ENCODE results near the gene GMDS.

GMDS gene

DNA sequence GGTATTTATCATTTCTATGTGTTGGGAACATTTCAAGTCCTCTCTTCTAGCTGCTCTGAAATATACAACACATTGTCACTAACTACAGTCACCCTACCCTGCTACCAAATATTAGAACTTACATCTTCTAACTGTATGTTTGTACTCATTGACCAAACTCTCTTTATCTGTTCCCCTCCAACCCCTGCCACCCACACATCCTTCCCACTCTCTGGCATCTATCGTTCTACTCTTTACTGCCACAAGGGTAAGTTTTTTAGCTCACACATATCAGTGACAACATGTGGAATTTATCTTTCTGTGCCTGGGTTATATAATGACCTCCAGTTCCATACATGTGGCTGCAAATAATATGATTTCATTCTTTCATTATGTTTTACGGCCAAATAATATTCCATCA lies 171.9 kb downstream of the GMDS start:
- H3K23ac ChIP-seq (ENCODE audit: low read length), result no peak overlapping the region
- no peak overlapping the region for H2BK120ac ChIP-seq (ENCODE audit: insufficient read depth, low read length, poor library complexity)
- no peak overlapping the region for H3K14ac ChIP-seq (ENCODE audit: low read length)
- H3K27ac ChIP-seq (ENCODE audit: low read depth, low read length), result no peak overlapping the region
- H3K27me3 ChIP-seq (ENCODE audit: insufficient read depth, low read length), result no peaks in the 10 kb centered on the region
- H3K18ac ChIP-seq (ENCODE audit: low read length), result no peak overlapping the region
- H4K12ac ChIP-seq (ENCODE audit: low read depth, low read length), result no peak overlapping the region
- H3K4me3 ChIP-seq (ENCODE audit: low read depth, low read length), result no peak overlapping the region
- no peak overlapping the region for H2AFZ ChIP-seq (ENCODE audit: insufficient read depth, low read length, poor library complexity)
- H3K79me1 ChIP-seq (ENCODE audit: low read length), result no peaks in the 10 kb centered on the region
- H2BK5ac ChIP-seq (ENCODE audit: low read depth, low read length, poor library complexity), result no peak overlapping the region
- no peak overlapping the region for H3K4ac ChIP-seq (ENCODE audit: low read depth, low read length)
- no peak overlapping the region for H2BK12ac ChIP-seq (ENCODE audit: low read length)
- no peak overlapping the region for H3K9ac ChIP-seq (ENCODE audit: low read length)
- no CpG with 5 or more reads among the region's 2 CpGs for WGBS (ENCODE audit: extremely low coverage, insufficient coverage, insufficient read length)
- no peaks in the 10 kb centered on the region for H3K4me1 ChIP-seq (ENCODE audit: control insufficient read depth in 1 of 2, insufficient read depth in 2 of 2, low read length in 2 of 2)
- H3K36me3 ChIP-seq (ENCODE audit: control insufficient read depth in 1 of 2, insufficient read depth in 2 of 2, low read length in 2 of 2), result no peaks in the 10 kb centered on the region
- no peak overlapping the region for H3K4me2 ChIP-seq (ENCODE audit: low read length)
- H3K79me2 ChIP-seq (ENCODE audit: control insufficient read depth, insufficient read depth, low read length, poor library complexity), result no peaks in the 10 kb centered on the region
- H2AK5ac ChIP-seq (ENCODE audit: low read length), result no peak overlapping the region
- no peak overlapping the region for H4K8ac ChIP-seq (ENCODE audit: low read depth, low read length)
- H3K9me3 ChIP-seq (ENCODE audit: insufficient read depth, low read depth, low read length), result no peaks in the 10 kb centered on the region
- no peak overlapping the region for H4K91ac ChIP-seq (ENCODE audit: low read depth, low read length)
- no peak for DNase-seq

DNA sequence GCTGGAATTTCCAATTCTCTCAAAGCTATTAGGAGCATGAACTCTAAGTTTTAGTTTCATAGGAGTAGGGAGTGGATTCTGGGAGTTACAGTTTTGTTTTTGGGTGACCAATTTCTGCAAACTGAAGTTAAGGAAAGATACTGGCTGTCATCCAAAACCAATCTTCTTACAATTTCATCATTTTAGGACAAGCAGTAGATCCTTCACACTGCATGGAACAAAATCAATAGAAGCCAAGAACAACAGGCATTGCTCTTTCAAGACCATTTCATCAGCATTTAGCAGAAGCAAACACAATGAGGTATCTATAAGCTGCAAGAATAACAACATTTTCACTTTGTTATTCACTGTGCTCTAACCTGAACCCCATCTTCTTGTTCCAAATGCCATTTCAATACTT lies 173.0 kb downstream of the GMDS start:
- Histone ChIP-seq H3K4me2 (ENCODE audit: low read length) (no peak overlapping the region), H3K79me1 (ENCODE audit: low read length) (no peaks in the 10 kb centered on the region), H3K4me3 (ENCODE audit: low read depth, low read length) (no peak overlapping the region), H2BK120ac (ENCODE audit: insufficient read depth, low read length, poor library complexity) (no peak overlapping the region), H2AK5ac (ENCODE audit: low read length) (no peak overlapping the region), H3K4ac (ENCODE audit: low read depth, low read length) (no peak overlapping the region), H3K36me3 (ENCODE audit: control insufficient read depth in 1 of 2, insufficient read depth in 2 of 2, low read length in 2 of 2) (no peaks in the 10 kb centered on the region), H2BK5ac (ENCODE audit: low read depth, low read length, poor library complexity) (no peak overlapping the region), H3K9me3 (ENCODE audit: insufficient read depth, low read depth, low read length) (no peaks in the 10 kb centered on the region), H3K27ac (ENCODE audit: low read depth, low read length) (no peak overlapping the region), H3K18ac (ENCODE audit: low read length) (no peak overlapping the region), H3K79me2 (ENCODE audit: control insufficient read depth, insufficient read depth, low read length, poor library complexity) (no peaks in the 10 kb centered on the region), H3K4me1 (ENCODE audit: control insufficient read depth in 1 of 2, insufficient read depth in 2 of 2, low read length in 2 of 2) (no peaks in the 10 kb centered on the region), H3K23ac (ENCODE audit: low read length) (no peak overlapping the region), H4K8ac (ENCODE audit: low read depth, low read length) (no peak overlapping the region), H4K91ac (ENCODE audit: low read depth, low read length) (no peak overlapping the region), H4K12ac (ENCODE audit: low read depth, low read length) (no peak overlapping the region), H3K14ac (ENCODE audit: low read length) (no peak overlapping the region), H2BK12ac (ENCODE audit: low read length) (no peak overlapping the region), H2AFZ (ENCODE audit: insufficient read depth, low read length, poor library complexity) (no peak overlapping the region), H3K9ac (ENCODE audit: low read length) (no peak overlapping the region), H3K27me3 (ENCODE audit: insufficient read depth, low read length) (no peaks in the 10 kb centered on the region)
- DNase-seq, result no peak

DNA sequence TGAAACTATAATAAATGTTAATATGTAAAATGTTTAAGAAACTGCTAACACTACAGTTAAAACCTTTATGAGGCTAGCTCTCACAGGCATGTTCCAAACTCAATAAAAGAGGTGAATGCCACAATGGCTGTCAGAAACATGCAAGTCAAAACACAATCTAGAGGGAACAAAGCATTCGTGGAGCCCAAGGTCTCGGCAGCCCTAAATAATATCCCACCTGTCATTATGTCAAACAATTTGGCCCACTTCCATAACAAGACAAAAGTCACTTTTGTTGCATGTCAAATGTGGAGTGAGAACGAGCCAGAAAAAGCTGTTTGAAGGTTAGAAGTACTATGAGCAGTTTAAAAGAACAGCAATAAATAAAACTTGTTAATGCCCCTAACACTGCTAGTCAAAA lies 181.9 kb downstream of the GMDS start:
- Histone ChIP-seq H3K79me2 (ENCODE audit: control insufficient read depth, insufficient read depth, low read length, poor library complexity) (no peaks in the 10 kb centered on the region), H3K4me1 (ENCODE audit: control insufficient read depth in 1 of 2, insufficient read depth in 2 of 2, low read length in 2 of 2) (no peaks in the 10 kb centered on the region), H2BK12ac (ENCODE audit: low read length) (no peak overlapping the region), H3K4ac (ENCODE audit: low read depth, low read length) (no peak overlapping the region), H3K23ac (ENCODE audit: low read length) (no peak overlapping the region), H2AFZ (ENCODE audit: insufficient read depth, low read length, poor library complexity) (no peak overlapping the region), H2BK120ac (ENCODE audit: insufficient read depth, low read length, poor library complexity) (no peak overlapping the region), H2AK5ac (ENCODE audit: low read length) (no peak overlapping the region), H3K36me3 (ENCODE audit: control insufficient read depth in 1 of 2, insufficient read depth in 2 of 2, low read length in 2 of 2) (no peaks in the 10 kb centered on the region), H4K8ac (ENCODE audit: low read depth, low read length) (no peak overlapping the region), H3K9ac (ENCODE audit: low read length) (no peak overlapping the region), H2BK5ac (ENCODE audit: low read depth, low read length, poor library complexity) (no peak overlapping the region), H3K9me3 (ENCODE audit: insufficient read depth, low read depth, low read length) (peaks cover 1% of the 10 kb centered on the region), H4K91ac (ENCODE audit: low read depth, low read length) (no peak overlapping the region), H4K12ac (ENCODE audit: low read depth, low read length) (no peak overlapping the region), H3K4me3 (ENCODE audit: low read depth, low read length) (no peak overlapping the region), H3K27me3 (ENCODE audit: insufficient read depth, low read length) (no peaks in the 10 kb centered on the region), H3K79me1 (ENCODE audit: low read length) (no peaks in the 10 kb centered on the region), H3K4me2 (ENCODE audit: low read length) (no peak overlapping the region), H3K27ac (ENCODE audit: low read depth, low read length) (no peak overlapping the region), H3K14ac (ENCODE audit: low read length) (no peak overlapping the region), H3K18ac (ENCODE audit: low read length) (no peak overlapping the region)
- WGBS (ENCODE audit: extremely low coverage, insufficient coverage, insufficient read length), result no CpG with 5 or more reads among the region's 3 CpGs
- no peak for DNase-seq

DNA sequence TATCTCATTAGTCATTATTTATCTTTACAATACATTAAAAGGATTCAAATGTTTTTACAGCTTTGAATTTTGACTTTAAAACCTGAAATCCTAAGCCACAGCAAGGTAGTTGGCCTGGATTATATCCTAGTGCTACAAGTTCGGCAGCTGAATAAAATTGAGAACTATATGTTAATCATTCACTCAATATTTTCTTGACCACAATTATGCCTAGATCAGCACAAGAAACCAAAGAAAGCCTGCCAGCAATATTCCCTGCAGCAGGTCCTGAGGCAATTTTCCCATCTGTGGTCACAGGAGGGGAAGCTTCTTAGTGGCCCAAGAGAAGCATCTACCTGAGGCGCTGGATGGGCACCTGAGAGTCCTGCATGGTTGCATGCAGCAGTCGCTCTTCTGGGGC lies 183.5 kb downstream of the GMDS start:
- Histone ChIP-seq H3K23ac (ENCODE audit: low read length) (no peak overlapping the region), H2BK5ac (ENCODE audit: low read depth, low read length, poor library complexity) (no peak overlapping the region), H3K9me3 (ENCODE audit: insufficient read depth, low read depth, low read length) (peaks cover 1% of the 10 kb centered on the region), H3K4me1 (ENCODE audit: control insufficient read depth in 1 of 2, insufficient read depth in 2 of 2, low read length in 2 of 2) (no peaks in the 10 kb centered on the region), H2AK5ac (ENCODE audit: low read length) (no peak overlapping the region), H3K14ac (ENCODE audit: low read length) (no peak overlapping the region), H4K8ac (ENCODE audit: low read depth, low read length) (no peak overlapping the region), H3K79me1 (ENCODE audit: low read length) (no peaks in the 10 kb centered on the region), H4K91ac (ENCODE audit: low read depth, low read length) (no peak overlapping the region), H3K27ac (ENCODE audit: low read depth, low read length) (no peak overlapping the region), H2BK12ac (ENCODE audit: low read length) (no peak overlapping the region), H2AFZ (ENCODE audit: insufficient read depth, low read length, poor library complexity) (no peak overlapping the region), H3K18ac (ENCODE audit: low read length) (no peak overlapping the region), H3K27me3 (ENCODE audit: insufficient read depth, low read length) (no peaks in the 10 kb centered on the region), H4K12ac (ENCODE audit: low read depth, low read length) (no peak overlapping the region), H3K79me2 (ENCODE audit: control insufficient read depth, insufficient read depth, low read length, poor library complexity) (no peaks in the 10 kb centered on the region), H2BK120ac (ENCODE audit: insufficient read depth, low read length, poor library complexity) (no peak overlapping the region), H3K4ac (ENCODE audit: low read depth, low read length) (no peak overlapping the region), H3K4me2 (ENCODE audit: low read length) (no peak overlapping the region), H3K36me3 (ENCODE audit: control insufficient read depth in 1 of 2, insufficient read depth in 2 of 2, low read length in 2 of 2) (no peaks in the 10 kb centered on the region), H3K9ac (ENCODE audit: low read length) (no peak overlapping the region), H3K4me3 (ENCODE audit: low read depth, low read length) (no peak overlapping the region)
- whole genome bisulfite sequencing (ENCODE audit: extremely low coverage, insufficient coverage, insufficient read length), result no CpG with 5 or more reads among the region's 3 CpGs
- DNase-seq, result peak; percentile 26 to 77

DNA sequence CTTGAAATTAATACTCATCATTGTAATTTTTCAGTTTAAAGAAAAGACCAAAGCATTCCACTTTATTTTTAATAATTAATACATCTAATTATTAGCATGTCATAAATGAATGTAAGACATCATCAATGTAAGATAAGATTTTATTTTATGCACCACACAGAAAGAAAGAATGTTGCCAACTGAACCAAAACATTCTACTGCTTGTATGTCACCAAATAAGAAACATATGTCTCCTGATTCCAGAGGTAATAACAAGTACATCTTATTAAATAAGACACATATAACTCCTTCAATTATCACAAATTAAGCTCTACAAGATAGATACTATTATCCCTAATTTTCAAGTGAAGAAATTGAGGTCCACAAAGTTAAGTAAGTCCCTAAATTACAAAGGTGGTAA lies 189.5 kb downstream of the GMDS start:
- no peak overlapping the region for H3K4ac ChIP-seq (ENCODE audit: low read depth, low read length)
- H3K79me1 ChIP-seq (ENCODE audit: low read length), result no peaks in the 10 kb centered on the region

More for the DNA sequence above, 189.5 kb downstream of the GMDS start:
- Histone ChIP-seq H2AK5ac (ENCODE audit: low read length) (no peak overlapping the region), H4K91ac (ENCODE audit: low read depth, low read length) (no peak overlapping the region), H3K14ac (ENCODE audit: low read length) (no peak overlapping the region), H4K12ac (ENCODE audit: low read depth, low read length) (no peak overlapping the region), H2BK120ac (ENCODE audit: insufficient read depth, low read length, poor library complexity) (no peak overlapping the region), H3K79me2 (ENCODE audit: control insufficient read depth, insufficient read depth, low read length, poor library complexity) (no peaks in the 10 kb centered on the region), H2AFZ (ENCODE audit: insufficient read depth, low read length, poor library complexity) (no peak overlapping the region), H3K9ac (ENCODE audit: low read length) (no peak overlapping the region), H3K36me3 (ENCODE audit: control insufficient read depth in 1 of 2, insufficient read depth in 2 of 2, low read length in 2 of 2) (no peaks in the 10 kb centered on the region), H3K18ac (ENCODE audit: low read length) (no peak overlapping the region), H3K27ac (ENCODE audit: low read depth, low read length) (no peak overlapping the region), H2BK5ac (ENCODE audit: low read depth, low read length, poor library complexity) (no peak overlapping the region), H3K4me3 (ENCODE audit: low read depth, low read length) (no peak overlapping the region), H4K8ac (ENCODE audit: low read depth, low read length) (no peak overlapping the region), H3K4me1 (ENCODE audit: control insufficient read depth in 1 of 2, insufficient read depth in 2 of 2, low read length in 2 of 2) (peaks cover 0 to 2% of the 10 kb centered on the region in 2 experiments), H3K9me3 (ENCODE audit: insufficient read depth, low read depth, low read length) (peaks cover under 1% of the 10 kb centered on the region), H2BK12ac (ENCODE audit: low read length) (no peak overlapping the region), H3K4me2 (ENCODE audit: low read length) (no peak overlapping the region), H3K27me3 (ENCODE audit: insufficient read depth, low read length) (no peaks in the 10 kb centered on the region), H3K23ac (ENCODE audit: low read length) (no peak overlapping the region)
- DNase-seq, result no peak
